Keratinocyte (primary cell): ENCODE data around the gene NHLH2. TPM values are rescaled to one million over a fixed set of nuclear protein-coding genes. Genes with fewer than 3 reads are reported as not detected.

Experiments
- DNase-seq: peaks from one replicate; pipeline ENCODE4 v3.0.0-alpha.2; 2011; ENCODE audit warnings: low read depth, missing footprints, low spot score
- FAIRE-seq: peaks from 2 replicates; lab custom pipeline; 2011; peaks lifted over from hg19 to GRCh38; lab: Jason Lieb, UNC
- H2AFZ ChIP-seq: 2 replicates; pipeline ENCODE4 v1.6.0; 2012; ENCODE audit warnings: low read length, control low read depth, inconsistent platforms; ENCODE audit not compliant: control insufficient read depth
- H3K27ac ChIP-seq: 2 replicates; pipeline ENCODE4 v1.5.1; 2011; ENCODE audit warnings: low read length; ENCODE audit not compliant: control insufficient read depth, insufficient read depth
- H3K27me3 ChIP-seq: 3 replicates; pipeline ENCODE4 v1.6.0; 2011; ENCODE audit warnings: low read length; ENCODE audit not compliant: control insufficient read depth, insufficient read depth; ENCODE audit errors: extremely low read depth
- H3K36me3 ChIP-seq, 2 experiments: 2 replicates in 1 of 2; 3 replicates in 1 of 2; pipeline ENCODE4 v1.5.1; 2011; ENCODE audit warnings: low read length in 2 of 2, mild to moderate bottlenecking in 1 of 2; ENCODE audit not compliant: control insufficient read depth in 2 of 2, insufficient read depth in 2 of 2; ENCODE audit errors: extremely low read depth in 1 of 2
- H3K4me1 ChIP-seq: 3 replicates; pipeline ENCODE4 v1.5.1; 2011; ENCODE audit warnings: low read length; ENCODE audit not compliant: control insufficient read depth, insufficient read depth; ENCODE audit errors: extremely low read depth
- H3K4me2 ChIP-seq: 3 replicates; pipeline ENCODE4 v1.6.0; 2011; ENCODE audit warnings: low read depth, low read length; ENCODE audit not compliant: control insufficient read depth, insufficient read depth; ENCODE audit errors: extremely low read depth
- H3K4me3 ChIP-seq, 3 experiments: fragments of 200-600 bp in 1 of 3; sonication (generic) in 1 of 3; 2 replicates in 2 of 3; 3 replicates in 1 of 3; pipeline ENCODE4 v1.5.1; 2011 to 2016; ENCODE audit warnings: low read length in 3 of 3, mild to moderate bottlenecking in 3 of 3, control low read depth in 2 of 3, inconsistent platforms in 1 of 3, low read depth in 1 of 3, mixed read lengths in 1 of 3, mixed run types in 1 of 3, moderate library complexity in 1 of 3; ENCODE audit not compliant: control insufficient read depth in 2 of 3, insufficient read depth in 2 of 3; ENCODE audit errors: extremely low read depth in 1 of 3
- H3K79me2 ChIP-seq: 2 replicates; pipeline ENCODE4 v1.6.0; 2012; ENCODE audit warnings: low read length; ENCODE audit not compliant: control insufficient read depth, insufficient read depth
- H3K9ac ChIP-seq: 3 replicates; pipeline ENCODE4 v1.6.0; 2011; ENCODE audit warnings: low read length; ENCODE audit not compliant: control insufficient read depth, insufficient read depth; ENCODE audit errors: extremely low read depth
- H3K9me1 ChIP-seq: 3 replicates; pipeline ENCODE4 v1.6.0; 2011; ENCODE audit warnings: low read length; ENCODE audit not compliant: control insufficient read depth, insufficient read depth; ENCODE audit errors: extremely low read depth
- H3K9me3 ChIP-seq: 2 replicates; pipeline ENCODE4 v1.5.1; 2012; ENCODE audit warnings: low read depth, low read length; ENCODE audit not compliant: control insufficient read depth
- H4K20me1 ChIP-seq: 3 replicates; pipeline ENCODE4 v1.6.0; 2011; ENCODE audit warnings: low read length; ENCODE audit not compliant: control insufficient read depth, insufficient read depth; ENCODE audit errors: extremely low read depth
- CTCF ChIP-seq, 3 experiments: IDR thresholded peaks in 1 of 3; conservative IDR thresholded peaks in 1 of 3; optimal IDR thresholded peaks in 1 of 3; 2 replicates in 2 of 3; 3 replicates in 1 of 3; pipeline versions ENCODE3 to v1.5.1; 2011; ENCODE audit warnings: low read length in 3 of 3, mild to moderate bottlenecking in 3 of 3, moderate library complexity in 2 of 3, control low read depth in 1 of 3, inconsistent platforms in 1 of 3; ENCODE audit not compliant: insufficient read depth in 2 of 3; ENCODE audit errors: extremely low read depth in 1 of 3
- EZH2 ChIP-seq: IDR thresholded peaks from one replicate; pipeline ENCODE4 v1.6.1; 2012; ENCODE audit warnings: inconsistent platforms, mild to moderate bottlenecking, low read length, moderate library complexity
- dilution Hi-C: fragments of 300-500 bp; cut with MboI; formaldehyde crosslinking; loops from one replicate; pipeline ENCODE4 v1.7.0; 2020; ENCODE audit warnings: low sequenced_read_pairs; ENCODE audit not compliant: extremely low pct_ligation_motif_present
- polyA plus RNA-seq, 5 experiments: library from polyadenylated mRNA; depleted of rRNA in 3 of 5; stranded (reverse) in 3 of 5; stranded (forward) in 1 of 5; unstranded in 1 of 5; fragments of >200 nt; gene quantifications; 1 replicate in 1 of 5; 2 replicates in 3 of 5; 3 replicates in 1 of 5; pipeline versions ENCODE4 v1.2.1 to v1.2.3, GENCODE V29; 2011 to 2012; ENCODE audit warnings: missing spikeins in 2 of 5, low read depth in 1 of 5, low replicate concordance in 1 of 5

Gene NHLH2
- polyA plus RNA-seq, 1 donor (not counting 4 experiments of a cell fraction or from before 2014, with no cell fraction given), result 0.21 TPM

DNA sequence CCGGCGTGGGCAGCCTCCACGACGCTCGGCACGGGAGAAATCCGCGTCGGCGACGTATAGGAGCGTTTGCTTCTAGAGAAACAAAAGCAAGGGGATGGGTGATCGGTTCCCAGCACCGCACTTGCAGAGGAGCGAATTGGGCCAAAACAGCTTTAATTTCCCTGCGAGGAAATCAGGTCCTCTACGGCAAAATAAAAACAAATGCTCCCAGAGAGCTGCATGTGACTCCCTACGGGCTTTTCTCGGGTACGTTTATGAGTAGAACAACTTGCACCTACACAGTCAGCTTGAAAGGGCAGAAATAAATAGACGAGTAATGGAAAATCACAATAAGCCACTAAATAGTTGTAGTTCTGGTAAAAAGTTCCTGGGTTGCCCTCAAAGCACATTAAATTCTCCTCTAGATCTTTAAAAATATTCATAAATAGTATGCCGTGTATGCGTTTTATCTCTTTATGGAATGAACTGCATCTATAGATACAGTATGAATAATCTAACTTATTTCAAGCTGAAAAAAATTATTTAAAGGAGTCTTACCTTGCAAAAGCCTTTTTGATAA, 1.2 kb downstream of the NHLH2 start:
- peaks cover 34% of the 10 kb centered on the region for H3K27me3 ChIP-seq
- dilution Hi-C loops, result no loop called here
- H3K9me1 ChIP-seq, result no peaks in the 10 kb centered on the region
- H3K36me3 ChIP-seq, result no peaks in the 10 kb centered on the region
- H3K4me3 ChIP-seq, result peak overlapping the region; percentile 37 to 66 (median 65)
- peak overlapping the region; percentile 86 for H3K4me2 ChIP-seq
- FAIRE-seq (no peak), DNase-seq (no peak)
- H3K9ac ChIP-seq, result peak overlapping the region; percentile 62
- H4K20me1 ChIP-seq, result no peaks in the 10 kb centered on the region
- H3K27ac ChIP-seq, result peak overlapping the region; percentile 20
- TF ChIP-seq CTCF (optimal IDR thresholded peaks at IDR 0.05 in 1 of 3, IDR thresholded peaks at IDR 0.05 in 1 of 3, conservative IDR thresholded peaks at IDR 0.05 in 1 of 3; ENCODE audit: extremely low read depth in 1 of 3, insufficient read depth in 2 of 3, low read length in 3 of 3) (no peak), EZH2 (no peak)
- H3K9me3 ChIP-seq, result no peaks in the 10 kb centered on the region
- no peaks in the 10 kb centered on the region for H3K79me2 ChIP-seq
- H3K4me1 ChIP-seq, result peaks cover 13% of the 10 kb centered on the region
- H2AFZ ChIP-seq, result peak overlapping the region; percentile 82

GRCh38 chr1:115839029-115839678, 1.8 kb downstream of the NHLH2 start:
- DNase-seq (no peak), FAIRE-seq (no peak)
- peak overlapping the region; percentile 86 for H3K4me2 ChIP-seq
- H3K36me3 ChIP-seq, result no peaks in the 10 kb centered on the region
- H3K4me1 ChIP-seq, result peaks cover 13% of the 10 kb centered on the region
- H4K20me1 ChIP-seq, result no peaks in the 10 kb centered on the region
- H3K27ac ChIP-seq, result peak overlapping the region; percentile 20
- peak overlapping the region; percentile 37 to 66 (median 65) for H3K4me3 ChIP-seq
- H3K9me1 ChIP-seq, result no peaks in the 10 kb centered on the region
- no peaks in the 10 kb centered on the region for H3K79me2 ChIP-seq
- H3K27me3 ChIP-seq, result peaks cover 34% of the 10 kb centered on the region
- no peak for TF ChIP-seq EZH2
- TF ChIP-seq CTCF (optimal IDR thresholded peaks at IDR 0.05 in 1 of 3, IDR thresholded peaks at IDR 0.05 in 1 of 3, conservative IDR thresholded peaks at IDR 0.05 in 1 of 3; ENCODE audit: extremely low read depth in 1 of 3, insufficient read depth in 2 of 3, low read length in 3 of 3), result no peak
- no peaks in the 10 kb centered on the region for H3K9me3 ChIP-seq
- H2AFZ ChIP-seq, result peak overlapping the region; percentile 82
- peak overlapping the region; percentile 62 for H3K9ac ChIP-seq
- dilution Hi-C loops, result no loop called here
